Endothelial cell of umbilical vein (primary cell): ENCODE data around the gene CTH. TPM values are rescaled to one million over a fixed set of nuclear protein-coding genes. Genes with fewer than 3 reads are reported as not detected.

Experiments used
- BruUV-seq: library from RNA; stranded (reverse); fragments of 400-500 nt; replicated peaks from 2 replicates; lab custom pipeline; 2021; lab: Mats Ljungman, UMichigan
- CTCF ChIA-PET: fragments of 300-600, 350-600 bp; sonication (Branson Sonifier 250); formaldehyde crosslinking; loops from one replicate; lab custom pipeline; 2021; ENCODE audit warnings: antibody characterized with exemption, inconsistent platforms; lab: Charles Lee
- POLR2A ChIA-PET: fragments of 300-600, 350-600 bp; sonication (Branson Sonifier 250); formaldehyde crosslinking; loops from one replicate; lab custom pipeline; 2021; ENCODE audit warnings: antibody characterized with exemption, inconsistent platforms; lab: Charles Lee
- DNase-seq: peaks from one replicate; pipeline ENCODE4 v3.0.0-alpha.2; 2011; ENCODE audit warnings: low read depth, low spot score
- FAIRE-seq: peaks from 2 replicates; lab custom pipeline; 2011; peaks lifted over from hg19 to GRCh38; lab: Jason Lieb, UNC
- H2AFZ ChIP-seq: 2 replicates; pipeline ENCODE4 v1.6.0; 2012; ENCODE audit warnings: low read depth, low read length, control low read depth, inconsistent platforms
- H3K27ac ChIP-seq: 2 replicates; pipeline ENCODE4 v1.5.1; 2011; ENCODE audit warnings: low read depth, mild to moderate bottlenecking, control low read depth, low read length, moderate library complexity; ENCODE audit not compliant: insufficient read depth
- H3K27me3 ChIP-seq, 2 experiments: 2 replicates each; pipeline versions ENCODE4 v1.6.0 to v1.6.1; 2011; ENCODE audit warnings: low read length in 2 of 2, mixed read lengths in 1 of 2; ENCODE audit not compliant: control insufficient read depth in 2 of 2, insufficient read depth in 2 of 2
- H3K36me3 ChIP-seq, 2 experiments: 2 replicates in 1 of 2; 3 replicates in 1 of 2; pipeline ENCODE4 v1.5.1; 2011; ENCODE audit warnings: low read length in 2 of 2, mild to moderate bottlenecking in 1 of 2, moderate library complexity in 1 of 2; ENCODE audit not compliant: control insufficient read depth in 2 of 2, insufficient read depth in 2 of 2; ENCODE audit errors: extremely low read depth in 1 of 2
- H3K4me1 ChIP-seq: 3 replicates; pipeline ENCODE4 v1.5.1; 2011; ENCODE audit warnings: mild to moderate bottlenecking, low read length; ENCODE audit not compliant: control insufficient read depth, insufficient read depth; ENCODE audit errors: extremely low read depth
- H3K4me2 ChIP-seq: 2 replicates; pipeline ENCODE4 v1.6.1; 2011; ENCODE audit warnings: low read length, control low read depth, mixed read lengths; ENCODE audit not compliant: insufficient read depth
- H3K4me3 ChIP-seq, 3 experiments: fragments of 200-600 bp in 1 of 3; sonication (generic), shearing (Covaris generic) in 1 of 3; replicated peaks in 1 of 3; 2 replicates each; pipeline ENCODE4 v1.5.1; 2011 to 2016; ENCODE audit warnings: control low read depth in 3 of 3, low read length in 3 of 3, mild to moderate bottlenecking in 2 of 3, inconsistent platforms in 1 of 3, low read depth in 1 of 3, moderate library complexity in 1 of 3; ENCODE audit not compliant: insufficient read depth in 1 of 3
- H3K79me2 ChIP-seq: 2 replicates; pipeline ENCODE4 v1.6.0; 2012; ENCODE audit warnings: low read length, inconsistent platforms; ENCODE audit not compliant: control insufficient read depth, insufficient read depth
- H3K9ac ChIP-seq: replicated peaks from 2 replicates; pipeline ENCODE3; 2011; ENCODE audit warnings: low read length, control low read depth; ENCODE audit not compliant: insufficient read depth; ENCODE audit errors: extremely low read depth
- H3K9me1 ChIP-seq: replicated peaks from 3 replicates; pipeline ENCODE4 v1.6.0; 2011; ENCODE audit warnings: mild to moderate bottlenecking, low read length; ENCODE audit not compliant: control insufficient read depth, insufficient read depth; ENCODE audit errors: extremely low read depth
- H3K9me3 ChIP-seq: replicated peaks from 2 replicates; pipeline ENCODE4 v1.5.1; 2012; ENCODE audit warnings: low read length, inconsistent platforms; ENCODE audit not compliant: control insufficient read depth, insufficient read depth
- H4K20me1 ChIP-seq: replicated peaks from 2 replicates; pipeline ENCODE3; 2011; ENCODE audit warnings: mild to moderate bottlenecking, low read length; ENCODE audit not compliant: control insufficient read depth, insufficient read depth; ENCODE audit errors: extremely low read depth
- CTCF ChIP-seq, 2 donors: IDR thresholded peaks; 1 replicate in 1 of 2; 2 replicates in 1 of 2; pipeline ENCODE4 v1.5.1; 2011; ENCODE audit warnings: low read length in 2 of 2, mild to moderate bottlenecking in 2 of 2, moderate library complexity in 2 of 2, control low read depth in 1 of 2, inconsistent platforms in 1 of 2, low read depth in 1 of 2; ENCODE audit not compliant: insufficient read depth in 1 of 2; ENCODE audit errors: extremely low read depth in 1 of 2
- EZH2 ChIP-seq: IDR thresholded peaks from 2 replicates; pipeline ENCODE4 v1.6.1; 2012; ENCODE audit warnings: borderline replicate concordance, low read depth, mild to moderate bottlenecking, moderate library complexity, low read length, inconsistent platforms; ENCODE audit not compliant: severe bottlenecking
- FOS ChIP-seq: IDR thresholded peaks from 2 replicates; pipeline ENCODE4 v1.6.1; 2011; ENCODE audit warnings: mild to moderate bottlenecking, low read length, moderate library complexity, borderline replicate concordance; ENCODE audit not compliant: insufficient read depth
- GATA2 ChIP-seq: IDR thresholded peaks from 2 replicates; pipeline ENCODE4 v1.7.0; 2011; ENCODE audit warnings: low read depth, mild to moderate bottlenecking, moderate library complexity, mixed read lengths, low read length; ENCODE audit not compliant: insufficient read length, insufficient read depth
- MYC ChIP-seq: IDR thresholded peaks from one replicate; pipeline ENCODE4 v1.6.1; 2011; ENCODE audit warnings: mild to moderate bottlenecking, low read depth, low read length
- POLR2A ChIP-seq: IDR thresholded peaks from 2 replicates; pipeline ENCODE4 v1.6.1; 2012; ENCODE audit warnings: low read depth, mild to moderate bottlenecking, control low read depth, low read length
- POLR2AphosphoS5 ChIP-seq: IDR thresholded peaks from 2 replicates; pipeline ENCODE4 v1.6.1; 2012; ENCODE audit warnings: low read depth, mild to moderate bottlenecking, control low read depth, low read length, moderate library complexity; ENCODE audit not compliant: insufficient read depth
- dilution Hi-C: fragments of 300-500 bp; cut with MboI; formaldehyde crosslinking; loops from one replicate; pipeline ENCODE4 v1.15.0; 2019; ENCODE audit warnings: low sequenced_read_pairs; ENCODE audit not compliant: extremely low pct_ligation_motif_present
- intact Hi-C: fragments of 100-400 bp; cut with micrococcal nuclease; formaldehyde crosslinking; loops from one replicate; pipeline ENCODE4 v1.10.0; 2022
- polyA plus RNA-seq, 4 experiments: library from polyadenylated mRNA; depleted of rRNA in 3 of 4; stranded (reverse) in 3 of 4; unstranded in 1 of 4; fragments of >200 nt; gene quantifications; 2 replicates each; pipeline versions ENCODE4 v1.2.1 to v1.2.3, GENCODE V29; 2011 to 2012; ENCODE audit warnings: missing spikeins in 1 of 4
- total RNA-seq: library from RNA; stranded (reverse); gene quantifications from 2 replicates; pipeline ENCODE4 v1.2.3, GENCODE V29; 2021
- TF ChIP-seq, protein P1 (sequence below): IDR thresholded peaks from 2 replicates; pipeline ENCODE4 v1.6.1; 2011; ENCODE audit not compliant: insufficient read depth, insufficient read length

The CTH gene
- total and polyA plus RNA-seq, 2 donors (not counting 3 experiments of a cell fraction or from before 2014, with no cell fraction given): 1.7 to 2.6 TPM

DNA sequence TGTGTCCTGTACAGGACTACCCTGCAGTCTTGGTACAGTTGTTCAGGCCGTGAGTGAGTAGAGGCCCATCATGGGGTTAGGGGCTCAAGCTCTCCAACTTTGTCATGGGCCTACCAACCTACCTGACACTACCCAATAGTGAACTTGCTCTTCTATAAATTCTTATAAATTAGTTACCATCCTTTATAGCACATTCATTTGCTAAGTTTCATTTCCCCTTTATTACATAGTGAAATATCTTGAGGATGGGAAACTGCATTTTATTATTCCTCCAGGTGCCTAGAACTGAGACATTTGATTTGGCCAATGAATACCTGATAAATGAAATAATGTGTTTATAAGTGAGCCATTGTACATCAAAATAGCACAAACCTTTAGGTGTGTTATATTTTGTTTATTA, 9.1 kb upstream of the CTH start:
- no peak overlapping the region for H3K4me3 ChIP-seq
- H3K27me3 ChIP-seq: no peaks in the 10 kb centered on the region
- no peak overlapping the region for H3K9ac ChIP-seq
- intact Hi-C loops (no loop called here), dilution Hi-C loops (no loop called here)
- peaks cover 5% of the 10 kb centered on the region for H3K4me1 ChIP-seq
- no peak for DNase-seq
- H2AFZ ChIP-seq: no peak overlapping the region
- no TSS peak for BruUV-seq
- no peaks in the 10 kb centered on the region for H3K9me3 ChIP-seq
- H3K9me1 ChIP-seq: no peaks in the 10 kb centered on the region
- no peak for FAIRE-seq
- no peaks in the 10 kb centered on the region for H3K36me3 ChIP-seq
- no peaks in the 10 kb centered on the region for H4K20me1 ChIP-seq
- H3K79me2 ChIP-seq: no peaks in the 10 kb centered on the region
- CTCF ChIA-PET: interaction anchor here (2.2 kb wide), 1 partner anchor 10 kb away, joined by 4 read pairs; no protein-coding TSS in a partner anchor
- no peak overlapping the region for H3K27ac ChIP-seq
- no peak overlapping the region for H3K4me2 ChIP-seq
- TF ChIP-seq POLR2AphosphoS5 (no peak), MYC (no peak), EZH2 (no peak)
- POLR2A ChIA-PET: no interaction called here

DNA sequence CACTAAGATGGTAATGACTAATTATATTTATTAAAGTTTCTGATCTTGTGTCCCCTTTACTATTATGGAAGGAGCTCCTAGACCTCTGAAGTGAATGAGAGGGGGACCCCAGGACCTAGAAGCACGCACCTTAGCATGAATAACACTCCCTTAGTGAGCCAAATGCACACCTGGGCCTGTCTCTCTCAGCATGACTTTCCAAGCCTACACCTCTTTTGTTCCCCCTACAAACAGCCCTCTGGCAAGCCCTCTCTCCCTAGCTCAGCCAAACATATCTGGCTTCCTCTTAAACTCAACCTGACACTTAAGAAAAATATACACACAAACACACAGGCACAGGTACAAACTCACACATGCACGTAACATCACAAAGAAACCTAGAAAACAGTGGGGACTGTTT, 7.3 kb upstream of the CTH start:
- intact Hi-C loops: no loop called here
- Histone ChIP-seq H3K27ac (no peak overlapping the region), H3K9me3 (no peaks in the 10 kb centered on the region), H3K79me2 (no peaks in the 10 kb centered on the region), H3K4me1 (peaks cover 5% of the 10 kb centered on the region), H4K20me1 (no peaks in the 10 kb centered on the region), H3K9me1 (no peaks in the 10 kb centered on the region), H3K36me3 (no peaks in the 10 kb centered on the region), H3K9ac (no peak overlapping the region), H3K4me3 (no peak overlapping the region), H3K4me2 (no peak overlapping the region), H3K27me3 (no peaks in the 10 kb centered on the region), H2AFZ (no peak overlapping the region)
- no peak for FAIRE-seq
- no TSS peak for BruUV-seq
- CTCF ChIA-PET: interaction anchor here (2.2 kb wide), 1 partner anchor 12 kb away, joined by 4 read pairs; no protein-coding TSS in a partner anchor
- dilution Hi-C loops: no loop called here
- no peak for DNase-seq
- POLR2A ChIA-PET: no interaction called here
- TF ChIP-seq CTCF (IDR thresholded peaks at IDR 0.05; ENCODE audit: extremely low read depth in 1 of 2, insufficient read depth in 1 of 2, low read depth in 1 of 2, low read length in 2 of 2): no peak
- TF ChIP-seq GATA2: no peak
- TF ChIP-seq EZH2: no peak
- TF ChIP-seq, protein P1, sequence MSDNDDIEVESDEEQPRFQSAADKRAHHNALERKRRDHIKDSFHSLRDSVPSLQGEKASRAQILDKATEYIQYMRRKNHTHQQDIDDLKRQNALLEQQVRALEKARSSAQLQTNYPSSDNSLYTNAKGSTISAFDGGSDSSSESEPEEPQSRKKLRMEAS: no peak
- TF ChIP-seq FOS: no peak
- no peak for TF ChIP-seq POLR2A
- no peak for TF ChIP-seq POLR2AphosphoS5
